Naive B cell (primary cell): ENCODE results near the gene CDK15. TPM values are rescaled to one million over a fixed set of nuclear protein-coding genes. Genes with fewer than 3 reads are reported as not detected.

ENCODE experiments used
- ATAC-seq, 2 donors: fragments of 150-1000 bp; cut with Tn5 transposase; 2 replicates each; pipeline ENCODE4 v1.10.0; 2021; ENCODE audit warnings: low read depth in 2 of 2, mild to moderate bottlenecking in 2 of 2, moderate library complexity in 2 of 2
- DNase-seq: peaks from one replicate; pipeline ENCODE4 v3.0.0; 2022
- H3K27ac Mint-ChIP-seq, 6 donors: one replicate each; pipeline ENCODE4 v1.8.0; 2020 to 2022; ENCODE audit warnings: mild to moderate bottlenecking in 6 of 6, mixed read lengths in 6 of 6, moderate library complexity in 5 of 6, inconsistent platforms in 2 of 6
- H3K27me3 Mint-ChIP-seq, 3 donors: one replicate each; pipeline ENCODE4 v1.8.0; 2021 to 2022; ENCODE audit warnings: mixed read lengths in 3 of 3, mild to moderate bottlenecking in 1 of 3
- H3K36me3 Mint-ChIP-seq, 2 donors: one replicate each; pipeline ENCODE4 v1.8.0; 2020 to 2022; ENCODE audit warnings: mixed read lengths in 2 of 2, inconsistent platforms in 1 of 2, mild to moderate bottlenecking in 1 of 2
- H3K4me1 Mint-ChIP-seq, 3 donors: one replicate each; pipeline ENCODE4 v1.8.0; 2020 to 2022; ENCODE audit warnings: mixed read lengths in 3 of 3, inconsistent platforms in 1 of 3, mild to moderate bottlenecking in 1 of 3, moderate library complexity in 1 of 3
- H3K4me3 Mint-ChIP-seq, 8 donors: one replicate each; pipeline ENCODE4 v1.8.0; 2020 to 2022; ENCODE audit warnings: mild to moderate bottlenecking in 8 of 8, mixed read lengths in 8 of 8, moderate library complexity in 8 of 8, inconsistent platforms in 2 of 8
- H3K9me3 Mint-ChIP-seq, 7 donors: one replicate each; pipeline ENCODE4 v1.8.0; 2020 to 2022; ENCODE audit warnings: mixed read lengths in 7 of 7, mild to moderate bottlenecking in 5 of 7, inconsistent platforms in 2 of 7, moderate library complexity in 1 of 7
- polyA plus RNA-seq, 6 donors: library from polyadenylated mRNA; unstranded; fragments of 300-500 nt; fragmentation: Illumina TruSeq; gene quantifications; one replicate each; pipeline ENCODE4 v1.2.3, GENCODE V29; 2021; ENCODE audit warnings: low read depth in 6 of 6

CDK15 gene
- polyA plus RNA-seq, 6 donors from 2014 or later = not detected

- no peaks in the 10 kb centered on the region for H3K4me1 Mint-ChIP-seq
These were observed 41.1 kb downstream of the CDK15 start for GRCh38 chr2:201847481-201847880.

GRCh38 chr2:201852462-201852861 lies 46.1 kb downstream of the CDK15 start:
- Mint-ChIP-seq H3K4me1 (no peaks in the 10 kb centered on the region), H3K27ac (no peak overlapping the region), H3K36me3 (no peaks in the 10 kb centered on the region), H3K9me3 (peaks cover 0 to 4% (median 0%) of the 10 kb centered on the region in 7 donors), H3K4me3 (no peak overlapping the region), H3K27me3 (peaks cover 26 to 36% (median 36%) of the 10 kb centered on the region in 3 donors)
- DNase-seq = no peak
- ATAC-seq = no peak

More at GRCh38 chr2:201847481-201847880, 41.1 kb downstream of the CDK15 start:
- Mint-ChIP-seq H3K27me3 (peaks cover 14 to 21% (median 20%) of the 10 kb centered on the region in 3 donors), H3K4me3 (peak overlapping the region in 1 of 8 donors; percentile 56), H3K36me3 (peaks cover 0 to 3% of the 10 kb centered on the region in 2 donors), H3K9me3 (peaks cover 0 to 4% (median 0%) of the 10 kb centered on the region in 7 donors), H3K27ac (no peak overlapping the region)
- DNase-seq = no peak
- ATAC-seq = no peak

GRCh38 chr2:201852878-201853415 lies 46.6 kb downstream of the CDK15 start:
- H3K36me3 Mint-ChIP-seq = no peaks in the 10 kb centered on the region
- no peak overlapping the region for H3K4me3 Mint-ChIP-seq
- H3K9me3 Mint-ChIP-seq = peaks cover 0 to 4% (median 0%) of the 10 kb centered on the region in 7 donors
- no peak for DNase-seq
- H3K27ac Mint-ChIP-seq = no peak overlapping the region
- no peaks in the 10 kb centered on the region for H3K4me1 Mint-ChIP-seq
- peaks cover 29 to 40% (median 39%) of the 10 kb centered on the region in 3 donors for H3K27me3 Mint-ChIP-seq
- no peak for ATAC-seq

GRCh38 chr2:201854221-201854801 lies 48.0 kb downstream of the CDK15 start:
- no peak overlapping the region for H3K4me3 Mint-ChIP-seq
- no peak for DNase-seq
- no peak overlapping the region for H3K27ac Mint-ChIP-seq
- H3K36me3 Mint-ChIP-seq = no peaks in the 10 kb centered on the region
- peaks cover 0 to 4% (median 0%) of the 10 kb centered on the region in 7 donors for H3K9me3 Mint-ChIP-seq
- no peak for ATAC-seq
- H3K27me3 Mint-ChIP-seq = peaks cover 32 to 40% (median 40%) of the 10 kb centered on the region in 3 donors
- H3K4me1 Mint-ChIP-seq = peaks cover 0 to 9% (median 6%) of the 10 kb centered on the region in 3 donors

- no peak overlapping the region for H3K4me3 Mint-ChIP-seq
- ATAC-seq (no peak), DNase-seq (no peak)
- H3K4me1 Mint-ChIP-seq = peaks cover 0 to 10% (median 6%) of the 10 kb centered on the region in 3 donors
- H3K27me3 Mint-ChIP-seq = peaks cover 32 to 42% (median 40%) of the 10 kb centered on the region in 3 donors
- no peaks in the 10 kb centered on the region for H3K36me3 Mint-ChIP-seq
- no peak overlapping the region for H3K27ac Mint-ChIP-seq
- H3K9me3 Mint-ChIP-seq = peaks cover 0 to 4% (median 0%) of the 10 kb centered on the region in 7 donors
These were observed 48.5 kb downstream of the CDK15 start for GRCh38 chr2:201854841-201855240.

- Mint-ChIP-seq H3K27me3 (peaks cover 37 to 42% (median 41%) of the 10 kb centered on the region in 3 donors), H3K9me3 (peaks cover 0 to 4% (median 0%) of the 10 kb centered on the region in 7 donors), H3K4me3 (no peak overlapping the region), H3K4me1 (peaks cover 0 to 10% (median 6%) of the 10 kb centered on the region in 3 donors), H3K36me3 (no peaks in the 10 kb centered on the region), H3K27ac (peak overlapping the region in 1 of 6 donors; percentile 44)
- ATAC-seq (no peak), DNase-seq (no peak)
These were observed 49.0 kb downstream of the CDK15 start for GRCh38 chr2:201855356-201855755.

GRCh38 chr2:201857326-201857725 lies 51.0 kb downstream of the CDK15 start:
- H3K9me3 Mint-ChIP-seq = no peaks in the 10 kb centered on the region
- no peak for ATAC-seq
- H3K36me3 Mint-ChIP-seq = no peaks in the 10 kb centered on the region
- H3K4me3 Mint-ChIP-seq = peak overlapping the region in 1 of 8 donors; percentile 23
- H3K27me3 Mint-ChIP-seq = peaks cover 44 to 55% (median 48%) of the 10 kb centered on the region in 3 donors
- no peak for DNase-seq
- no peak overlapping the region for H3K27ac Mint-ChIP-seq
- H3K4me1 Mint-ChIP-seq = peaks cover 4 to 12% (median 6%) of the 10 kb centered on the region in 3 donors

- no peak for ATAC-seq
- H3K27me3 Mint-ChIP-seq = peaks cover 41 to 58% (median 47%) of the 10 kb centered on the region in 3 donors
- no peaks in the 10 kb centered on the region for H3K36me3 Mint-ChIP-seq
- no peak overlapping the region for H3K4me3 Mint-ChIP-seq
- no peak for DNase-seq
- peak overlapping the region in 1 of 6 donors; percentile 37 for H3K27ac Mint-ChIP-seq
- H3K9me3 Mint-ChIP-seq = no peaks in the 10 kb centered on the region
- H3K4me1 Mint-ChIP-seq = peaks cover 4 to 12% (median 6%) of the 10 kb centered on the region in 3 donors
These were observed 52.2 kb downstream of the CDK15 start for GRCh38 chr2:201858281-201859184.

GRCh38 chr2:201859949-201860348 lies 53.6 kb downstream of the CDK15 start:
- ATAC-seq (no peak), DNase-seq (no peak)
- Mint-ChIP-seq H3K9me3 (no peaks in the 10 kb centered on the region), H3K27me3 (peaks cover 39 to 59% (median 57%) of the 10 kb centered on the region in 3 donors), H3K27ac (no peak overlapping the region), H3K4me3 (no peak overlapping the region), H3K36me3 (no peaks in the 10 kb centered on the region), H3K4me1 (peaks cover 4 to 12% (median 6%) of the 10 kb centered on the region in 3 donors)

- no peak overlapping the region for H3K27ac Mint-ChIP-seq
- H3K9me3 Mint-ChIP-seq = no peaks in the 10 kb centered on the region
- DNase-seq = peak; percentile 34
- H3K4me3 Mint-ChIP-seq = peak overlapping the region in 2 of 8 donors; percentile 12 to 17
- H3K36me3 Mint-ChIP-seq = no peaks in the 10 kb centered on the region
- peaks cover 4 to 12% (median 6%) of the 10 kb centered on the region in 3 donors for H3K4me1 Mint-ChIP-seq
- H3K27me3 Mint-ChIP-seq = peaks cover 35 to 56% (median 52%) of the 10 kb centered on the region in 3 donors
- ATAC-seq = peak; percentile 60 to 72
These were observed 54.3 kb downstream of the CDK15 start for GRCh38 chr2:201860636-201861066.

GRCh38 chr2:201862843-201863242 lies 56.5 kb downstream of the CDK15 start:
- peaks cover 31 to 52% (median 46%) of the 10 kb centered on the region in 3 donors for H3K27me3 Mint-ChIP-seq
- H3K4me1 Mint-ChIP-seq = peaks cover 4 to 12% (median 6%) of the 10 kb centered on the region in 3 donors
- no peak overlapping the region for H3K27ac Mint-ChIP-seq
- no peaks in the 10 kb centered on the region for H3K36me3 Mint-ChIP-seq
- DNase-seq = no peak
- no peak overlapping the region for H3K4me3 Mint-ChIP-seq
- no peak for ATAC-seq
- H3K9me3 Mint-ChIP-seq = no peaks in the 10 kb centered on the region

GRCh38 chr2:201866643-201867473 lies 60.5 kb downstream of the CDK15 start:
- Mint-ChIP-seq H3K4me3 (no peak overlapping the region), H3K27ac (no peak overlapping the region), H3K27me3 (peaks cover 26 to 44% (median 31%) of the 10 kb centered on the region in 3 donors), H3K36me3 (no peaks in the 10 kb centered on the region), H3K9me3 (peaks cover 0 to 3% (median 0%) of the 10 kb centered on the region in 7 donors), H3K4me1 (no peaks in the 10 kb centered on the region)
- DNase-seq = no peak
- no peak for ATAC-seq
